MM.1S (cell line): ENCODE results near the gene ZNF618.

Experiments used
- DNase-seq: peaks from one replicate; pipeline ENCODE4 v3.0.0-alpha.2; 2015
- H2AFZ ChIP-seq: fragments of 300-600 bp; sonication (generic); 2 replicates; pipeline ENCODE4 v1.6.0; 2016; ENCODE audit warnings: antibody characterized with exemption, low read length
- H3F3A ChIP-seq: fragments of 300-600 bp; sonication (generic); 2 replicates; pipeline ENCODE4 v1.6.1; 2016; ENCODE audit warnings: mild to moderate bottlenecking, antibody characterized with exemption, low read length, moderate library complexity, mixed read lengths; ENCODE audit not compliant: insufficient read depth
- H3K27ac ChIP-seq: fragments of 300-600 bp; sonication (generic); 2 replicates; pipeline ENCODE4 v1.5.1; 2016; ENCODE audit warnings: mild to moderate bottlenecking, low read length
- H3K27me3 ChIP-seq: fragments of 300-600 bp; sonication (generic); replicated peaks from 2 replicates; pipeline ENCODE4 v1.6.0; 2016; ENCODE audit warnings: low read length; ENCODE audit not compliant: insufficient read depth
- H3K36me3 ChIP-seq: fragments of 300-600 bp; sonication (generic); replicated peaks from 2 replicates; pipeline ENCODE4 v1.6.1; 2016; ENCODE audit warnings: mild to moderate bottlenecking, low read length, mixed read lengths; ENCODE audit not compliant: insufficient read depth
- H3K4me1 ChIP-seq: fragments of 300-600 bp; sonication (generic); 2 replicates; pipeline ENCODE4 v1.6.1; 2016; ENCODE audit warnings: low read length, mixed read lengths
- H3K4me2 ChIP-seq: fragments of 300-600 bp; sonication (generic); 2 replicates; pipeline ENCODE4 v1.6.0; 2016; ENCODE audit warnings: low read depth, low read length
- H3K4me3 ChIP-seq: fragments of 300-600 bp; sonication (generic); 2 replicates; pipeline ENCODE4 v1.5.1; 2016; ENCODE audit warnings: low read length, mixed read lengths
- H3K79me2 ChIP-seq: fragments of 300-600 bp; sonication (generic); 2 replicates; pipeline ENCODE4 v1.6.1; 2016; ENCODE audit warnings: mixed run types, low read length, mixed read lengths
- H3K9ac ChIP-seq: fragments of 300-600 bp; sonication (generic); 2 replicates; pipeline ENCODE4 v1.6.1; 2016; ENCODE audit warnings: low read length, mixed read lengths
- H3K9me2 ChIP-seq: fragments of 300-600 bp; sonication (generic); replicated peaks from 2 replicates; pipeline ENCODE4 v1.6.1; 2016; ENCODE audit warnings: mild to moderate bottlenecking, low read length, mixed read lengths; ENCODE audit not compliant: insufficient read depth
- H3K9me3 ChIP-seq: fragments of 300-600 bp; sonication (generic); replicated peaks from 2 replicates; pipeline ENCODE4 v1.6.1; 2016; ENCODE audit warnings: mild to moderate bottlenecking, low read length, mixed read lengths; ENCODE audit not compliant: insufficient read depth
- H4K20me1 ChIP-seq: fragments of 300-600 bp; sonication (generic); 2 replicates; pipeline ENCODE4 v1.6.1; 2016; ENCODE audit warnings: mild to moderate bottlenecking, low read length, moderate library complexity, mixed read lengths; ENCODE audit not compliant: insufficient read depth
- CTCF ChIP-seq: fragments of 300-600 bp; sonication (generic); IDR thresholded peaks from 2 replicates; pipeline ENCODE4 v1.5.1; 2016; ENCODE audit warnings: antibody characterized with exemption, low read length, mixed read lengths
- EZH2 ChIP-seq: fragments of 300-600 bp; sonication (generic); optimal IDR thresholded peaks from 2 replicates; pipeline ENCODE3; 2017; ENCODE audit warnings: low read depth, mild to moderate bottlenecking, antibody characterized with exemption, low read length, mixed read lengths
- EZH2phosphoT487 ChIP-seq: fragments of 300-600 bp; sonication (generic); IDR thresholded peaks from 2 replicates; pipeline ENCODE4 v1.6.1; 2018; ENCODE audit warnings: antibody characterized with exemption, low read length

Gene ZNF618

GRCh38 chr9:114051281-114051680 lies 175.2 kb downstream of the ZNF618 start:
- no peak overlapping the region for H3K4me3 ChIP-seq
- H3K27ac ChIP-seq: no peak overlapping the region
- H3K9me3 ChIP-seq: no peaks in the 10 kb centered on the region
- DNase-seq: no peak
- H3K4me1 ChIP-seq: no peaks in the 10 kb centered on the region
- H2AFZ ChIP-seq: no peak overlapping the region
- no peaks in the 10 kb centered on the region for H4K20me1 ChIP-seq
- no peak overlapping the region for H3K4me2 ChIP-seq
- H3K9ac ChIP-seq: no peak overlapping the region
- no peaks in the 10 kb centered on the region for H3K79me2 ChIP-seq
- H3K9me2 ChIP-seq: no peaks in the 10 kb centered on the region
- no peaks in the 10 kb centered on the region for H3K27me3 ChIP-seq
- H3F3A ChIP-seq: no peaks in the 10 kb centered on the region
- no peaks in the 10 kb centered on the region for H3K36me3 ChIP-seq
- TF ChIP-seq EZH2: no peak
- no peak for TF ChIP-seq EZH2phosphoT487
- TF ChIP-seq CTCF: no peak

GRCh38 chr9:114051706-114052105 lies 175.6 kb downstream of the ZNF618 start:
- TF ChIP-seq EZH2phosphoT487 (no peak), CTCF (no peak), EZH2 (no peak)
- DNase-seq: no peak

GRCh38 chr9:114053246-114054005 lies 177.3 kb downstream of the ZNF618 start:
- Histone ChIP-seq H3K27ac (no peak overlapping the region), H3K4me1 (no peaks in the 10 kb centered on the region), H3K9me2 (no peaks in the 10 kb centered on the region), H3F3A (no peaks in the 10 kb centered on the region), H3K4me2 (no peak overlapping the region), H3K36me3 (no peaks in the 10 kb centered on the region), H2AFZ (no peak overlapping the region), H3K27me3 (no peaks in the 10 kb centered on the region), H3K79me2 (no peaks in the 10 kb centered on the region), H4K20me1 (no peaks in the 10 kb centered on the region), H3K9me3 (no peaks in the 10 kb centered on the region), H3K4me3 (no peak overlapping the region), H3K9ac (no peak overlapping the region)
- DNase-seq: no peak
- TF ChIP-seq EZH2phosphoT487: no peak
- no peak for TF ChIP-seq CTCF
- no peak for TF ChIP-seq EZH2

More at GRCh38 chr9:114051706-114052105, 175.6 kb downstream of the ZNF618 start:
- H3K4me2 ChIP-seq: no peak overlapping the region
- H3K9ac ChIP-seq: no peak overlapping the region
- H3K36me3 ChIP-seq: no peaks in the 10 kb centered on the region
- no peaks in the 10 kb centered on the region for H4K20me1 ChIP-seq
- no peaks in the 10 kb centered on the region for H3K79me2 ChIP-seq
- H3F3A ChIP-seq: no peaks in the 10 kb centered on the region
- no peak overlapping the region for H2AFZ ChIP-seq
- no peaks in the 10 kb centered on the region for H3K27me3 ChIP-seq
- H3K9me2 ChIP-seq: no peaks in the 10 kb centered on the region
- H3K9me3 ChIP-seq: no peaks in the 10 kb centered on the region
- no peak overlapping the region for H3K4me3 ChIP-seq
- no peaks in the 10 kb centered on the region for H3K4me1 ChIP-seq
- H3K27ac ChIP-seq: no peak overlapping the region
